Chondrocyte (in vitro differentiated cells): Measurements from ENCODE around the gene NOTCH1. TPM values are rescaled to one million over a fixed set of nuclear protein-coding genes. Genes with fewer than 3 reads are reported as not detected.
"Not testable (repeated sequence)": the region's sequence is repeated elsewhere in the genome, so short reads cannot be mapped to it uniquely, and the experiment has no call there.

Source experiments
- DNase-seq: peaks from one replicate; pipeline ENCODE4 v3.0.0; 2021; ENCODE audit warnings: mixed read lengths, low spot score
- H3K27ac Mint-ChIP-seq: one replicate; pipeline ENCODE4 v1.8.0; 2021; ENCODE audit warnings: mild to moderate bottlenecking, moderate library complexity, mixed read lengths; ENCODE audit not compliant: unreplicated experiment
- H3K27me3 Mint-ChIP-seq: 2 replicates; pipeline ENCODE4 v1.8.0; 2021; ENCODE audit warnings: low read depth, mixed read lengths
- H3K36me3 Mint-ChIP-seq: 2 replicates; pipeline ENCODE4 v1.8.0; 2021; ENCODE audit warnings: low read depth, mixed read lengths
- H3K4me1 Mint-ChIP-seq: 2 replicates; pipeline ENCODE4 v1.8.0; 2021; ENCODE audit warnings: low read depth, mild to moderate bottlenecking, mixed read lengths
- H3K4me3 Mint-ChIP-seq: one replicate; pipeline ENCODE4 v1.8.0; 2021; ENCODE audit warnings: mild to moderate bottlenecking, moderate library complexity, mixed read lengths; ENCODE audit not compliant: unreplicated experiment
- H3K9me3 Mint-ChIP-seq: 2 replicates; pipeline ENCODE4 v1.8.0; 2021; ENCODE audit warnings: low read depth, mixed read lengths
- CTCF ChIP-seq: fragments of 200-600 bp; sonication (generic); IDR thresholded peaks from 2 replicates; pipeline ENCODE4 v1.5.0; 2021; ENCODE audit warnings: antibody characterized with exemption, mild to moderate bottlenecking, moderate library complexity
- total RNA-seq: library from RNA; stranded (reverse); gene quantifications from 3 replicates; pipeline ENCODE4 v1.2.1, GENCODE V29; 2021

The NOTCH1 gene
- total RNA-seq, 1 donor from 2014 or later: 28.7 TPM

GRCh38 chr9:136564379-136564988, 18.6 kb upstream of the NOTCH1 start:
- Mint-ChIP-seq H3K4me1 (peaks cover 46% of the 10 kb centered on the region), H3K4me3 (no peak overlapping the region), H3K27me3 (no peaks in the 10 kb centered on the region), H3K27ac (peak overlapping the region; percentile 81), H3K36me3 (no peaks in the 10 kb centered on the region), H3K9me3 (no peaks in the 10 kb centered on the region)
- peak; percentile 26 for TF ChIP-seq CTCF
- DNase-seq: no peak

- H3K27me3 Mint-ChIP-seq: no peaks in the 10 kb centered on the region
- H3K4me1 Mint-ChIP-seq: peaks cover 39% of the 10 kb centered on the region
- H3K36me3 Mint-ChIP-seq: no peaks in the 10 kb centered on the region
- no peak for DNase-seq
- no peak overlapping the region for H3K4me3 Mint-ChIP-seq
- H3K9me3 Mint-ChIP-seq: no peaks in the 10 kb centered on the region
- no peak overlapping the region for H3K27ac Mint-ChIP-seq
- no peak for TF ChIP-seq CTCF
Measured at GRCh38 chr9:136563646-136564325, 17.9 kb upstream of the NOTCH1 start.

- no peaks in the 10 kb centered on the region for H3K27me3 Mint-ChIP-seq
- H3K4me3 Mint-ChIP-seq: no peak overlapping the region
- no peak for DNase-seq
- H3K27ac Mint-ChIP-seq: no peak overlapping the region
- peaks cover 40% of the 10 kb centered on the region for H3K4me1 Mint-ChIP-seq
- H3K36me3 Mint-ChIP-seq: no peaks in the 10 kb centered on the region
- no peaks in the 10 kb centered on the region for H3K9me3 Mint-ChIP-seq
- TF ChIP-seq CTCF: no peak
Measured at GRCh38 chr9:136562746-136563495, 17.1 kb upstream of the NOTCH1 start.

- Mint-ChIP-seq H3K27ac (no peak overlapping the region), H3K27me3 (no peaks in the 10 kb centered on the region), H3K36me3 (no peaks in the 10 kb centered on the region), H3K4me3 (no peak overlapping the region), H3K4me1 (peaks cover 35% of the 10 kb centered on the region), H3K9me3 (no peaks in the 10 kb centered on the region)
- DNase-seq: no peak
- no peak for TF ChIP-seq CTCF
Measured at GRCh38 chr9:136561779-136562178, 15.9 kb upstream of the NOTCH1 start.

GRCh38 chr9:136560586-136560985, 14.7 kb upstream of the NOTCH1 start:
- H3K4me3 Mint-ChIP-seq: no peak overlapping the region
- no peak overlapping the region for H3K27ac Mint-ChIP-seq
- no peak for TF ChIP-seq CTCF
- H3K9me3 Mint-ChIP-seq: no peaks in the 10 kb centered on the region
- no peaks in the 10 kb centered on the region for H3K36me3 Mint-ChIP-seq
- H3K27me3 Mint-ChIP-seq: no peaks in the 10 kb centered on the region
- no peak for DNase-seq
- H3K4me1 Mint-ChIP-seq: peaks cover 24% of the 10 kb centered on the region

GRCh38 chr9:136559371-136559770, 13.5 kb upstream of the NOTCH1 start:
- H3K9me3 Mint-ChIP-seq, H3K27me3 Mint-ChIP-seq, H3K27ac Mint-ChIP-seq, H3K36me3 Mint-ChIP-seq, DNase-seq, H3K4me3 Mint-ChIP-seq: not testable (repeated sequence)
- H3K4me1 Mint-ChIP-seq: peaks cover 12% of the 10 kb centered on the region

GRCh38 chr9:136558846-136559245, 13.0 kb upstream of the NOTCH1 start:
- not testable (repeated sequence) for H3K27ac Mint-ChIP-seq, H3K27me3 Mint-ChIP-seq, H3K4me3 Mint-ChIP-seq, H3K36me3 Mint-ChIP-seq, DNase-seq, H3K9me3 Mint-ChIP-seq
- peaks cover 12% of the 10 kb centered on the region for H3K4me1 Mint-ChIP-seq
